Chondrocyte (in vitro differentiated cells): ENCODE results near the gene RMDN3. TPM values are rescaled to one million over a fixed set of nuclear protein-coding genes. Genes with fewer than 3 reads are reported as not detected.

ENCODE experiments used
- DNase-seq: peaks from one replicate; pipeline ENCODE4 v3.0.0; 2021; ENCODE audit warnings: mixed read lengths, low spot score
- H3K27ac Mint-ChIP-seq: one replicate; pipeline ENCODE4 v1.8.0; 2021; ENCODE audit warnings: mild to moderate bottlenecking, moderate library complexity, mixed read lengths; ENCODE audit not compliant: unreplicated experiment
- H3K27me3 Mint-ChIP-seq: 2 replicates; pipeline ENCODE4 v1.8.0; 2021; ENCODE audit warnings: low read depth, mixed read lengths
- H3K36me3 Mint-ChIP-seq: 2 replicates; pipeline ENCODE4 v1.8.0; 2021; ENCODE audit warnings: low read depth, mixed read lengths
- H3K4me1 Mint-ChIP-seq: 2 replicates; pipeline ENCODE4 v1.8.0; 2021; ENCODE audit warnings: low read depth, mild to moderate bottlenecking, mixed read lengths
- H3K4me3 Mint-ChIP-seq: one replicate; pipeline ENCODE4 v1.8.0; 2021; ENCODE audit warnings: mild to moderate bottlenecking, moderate library complexity, mixed read lengths; ENCODE audit not compliant: unreplicated experiment
- H3K9me3 Mint-ChIP-seq: 2 replicates; pipeline ENCODE4 v1.8.0; 2021; ENCODE audit warnings: low read depth, mixed read lengths
- total RNA-seq: library from RNA; stranded (reverse); gene quantifications from 3 replicates; pipeline ENCODE4 v1.2.1, GENCODE V29; 2021
- TF ChIP-seq, protein P1 (sequence below): fragments of 200-600 bp; sonication (generic); IDR thresholded peaks from 2 replicates; pipeline ENCODE4 v1.5.0; 2021; ENCODE audit warnings: antibody characterized with exemption, mild to moderate bottlenecking, moderate library complexity

RMDN3 gene
- total RNA-seq, 1 donor from 2014 or later, result 30.1 TPM

DNA sequence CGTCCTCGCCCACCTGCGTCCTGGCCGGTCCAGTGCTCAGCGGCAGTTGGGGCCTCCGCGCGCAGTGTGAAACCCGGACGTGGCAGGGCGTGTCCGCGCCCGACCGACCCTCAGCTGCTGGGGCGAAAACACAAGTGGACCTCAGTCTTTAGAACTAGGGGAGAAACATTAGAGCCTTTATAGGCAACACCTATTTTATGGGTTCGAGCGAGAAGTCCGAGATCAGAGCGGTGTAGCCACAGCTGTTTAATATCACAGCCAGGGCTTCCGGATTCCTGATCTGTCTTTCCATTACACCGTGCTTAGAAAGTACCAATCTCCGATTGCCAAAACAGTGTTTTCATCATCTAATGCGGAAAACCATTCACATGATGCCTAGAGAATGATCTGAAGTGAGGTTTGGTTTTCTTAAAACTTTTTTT is 59.6 kb downstream of the RMDN3 start:
- no peak for DNase-seq
- TF ChIP-seq, protein P1, sequence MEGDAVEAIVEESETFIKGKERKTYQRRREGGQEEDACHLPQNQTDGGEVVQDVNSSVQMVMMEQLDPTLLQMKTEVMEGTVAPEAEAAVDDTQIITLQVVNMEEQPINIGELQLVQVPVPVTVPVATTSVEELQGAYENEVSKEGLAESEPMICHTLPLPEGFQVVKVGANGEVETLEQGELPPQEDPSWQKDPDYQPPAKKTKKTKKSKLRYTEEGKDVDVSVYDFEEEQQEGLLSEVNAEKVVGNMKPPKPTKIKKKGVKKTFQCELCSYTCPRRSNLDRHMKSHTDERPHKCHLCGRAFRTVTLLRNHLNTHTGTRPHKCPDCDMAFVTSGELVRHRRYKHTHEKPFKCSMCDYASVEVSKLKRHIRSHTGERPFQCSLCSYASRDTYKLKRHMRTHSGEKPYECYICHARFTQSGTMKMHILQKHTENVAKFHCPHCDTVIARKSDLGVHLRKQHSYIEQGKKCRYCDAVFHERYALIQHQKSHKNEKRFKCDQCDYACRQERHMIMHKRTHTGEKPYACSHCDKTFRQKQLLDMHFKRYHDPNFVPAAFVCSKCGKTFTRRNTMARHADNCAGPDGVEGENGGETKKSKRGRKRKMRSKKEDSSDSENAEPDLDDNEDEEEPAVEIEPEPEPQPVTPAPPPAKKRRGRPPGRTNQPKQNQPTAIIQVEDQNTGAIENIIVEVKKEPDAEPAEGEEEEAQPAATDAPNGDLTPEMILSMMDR, result peak; percentile 8

DNA sequence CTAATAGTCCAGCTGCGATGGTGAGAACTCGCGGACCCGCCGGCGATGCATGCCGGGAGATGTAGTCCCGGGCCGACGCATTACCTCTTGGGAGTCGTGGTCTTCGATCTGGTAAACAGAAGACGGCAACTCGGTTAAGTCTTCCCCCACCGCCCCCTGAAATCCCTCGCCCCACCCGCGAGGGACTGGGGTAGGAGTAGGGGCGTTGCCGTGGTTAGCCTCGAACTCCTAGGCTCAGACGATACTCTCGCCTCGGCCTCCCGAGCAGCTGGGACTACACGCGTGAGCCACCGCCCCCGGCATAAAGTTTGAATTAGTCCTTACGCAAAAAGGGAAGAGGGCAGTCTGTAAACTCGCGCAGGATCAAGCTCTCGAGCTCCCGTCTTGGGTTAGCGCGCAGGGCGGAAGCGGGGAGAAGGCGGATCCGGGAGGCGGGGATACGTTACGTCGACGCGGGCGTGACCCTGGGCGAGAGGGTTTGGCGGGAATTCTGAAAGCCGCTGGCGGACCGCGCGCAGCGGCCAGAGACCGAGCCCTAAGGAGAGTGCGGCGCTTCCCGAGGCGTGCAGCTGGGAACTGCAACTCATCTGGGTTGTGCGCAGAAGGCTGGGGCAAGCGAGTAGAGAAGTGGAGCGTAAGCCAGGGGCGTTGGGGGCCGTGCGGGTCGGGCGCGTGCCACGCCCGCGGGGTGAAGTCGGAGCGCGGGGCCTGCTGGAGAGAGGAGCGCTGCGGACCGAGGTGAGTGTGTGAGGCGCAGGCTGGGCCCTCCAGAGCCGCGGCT is 60.2 kb downstream of the RMDN3 start, which contains the start of gene RAD51:
Gene RAD51, plus strand, starts transcription at position 487 of the 781 bp plus-strand sequence. CDS start 3,585 bp downstream, outside the sequence.
- TF ChIP-seq, protein P1, result peak; percentile 16
- peak; percentile 98 for DNase-seq
- H3K36me3 Mint-ChIP-seq, result peaks cover 2% of the 10 kb centered on the region
- peak within 1 kb of the TSS; percentile 96 for H3K27ac Mint-ChIP-seq
- H3K27me3 Mint-ChIP-seq, result no peaks in the 10 kb centered on the region
- peak within 1 kb of the TSS; percentile 97 for H3K4me3 Mint-ChIP-seq
- no peaks in the 10 kb centered on the region for H3K9me3 Mint-ChIP-seq
- peaks cover 13% of the 10 kb centered on the region for H3K4me1 Mint-ChIP-seq

More for the DNA sequence above, 59.6 kb downstream of the RMDN3 start:
- H3K36me3 Mint-ChIP-seq, result peaks cover 2% of the 10 kb centered on the region
- H3K4me1 Mint-ChIP-seq, result peaks cover 13% of the 10 kb centered on the region
- H3K27ac Mint-ChIP-seq, result peak overlapping the region; percentile 96
- H3K9me3 Mint-ChIP-seq, result no peaks in the 10 kb centered on the region
- H3K4me3 Mint-ChIP-seq, result peak overlapping the region; percentile 97
- no peaks in the 10 kb centered on the region for H3K27me3 Mint-ChIP-seq

DNA sequence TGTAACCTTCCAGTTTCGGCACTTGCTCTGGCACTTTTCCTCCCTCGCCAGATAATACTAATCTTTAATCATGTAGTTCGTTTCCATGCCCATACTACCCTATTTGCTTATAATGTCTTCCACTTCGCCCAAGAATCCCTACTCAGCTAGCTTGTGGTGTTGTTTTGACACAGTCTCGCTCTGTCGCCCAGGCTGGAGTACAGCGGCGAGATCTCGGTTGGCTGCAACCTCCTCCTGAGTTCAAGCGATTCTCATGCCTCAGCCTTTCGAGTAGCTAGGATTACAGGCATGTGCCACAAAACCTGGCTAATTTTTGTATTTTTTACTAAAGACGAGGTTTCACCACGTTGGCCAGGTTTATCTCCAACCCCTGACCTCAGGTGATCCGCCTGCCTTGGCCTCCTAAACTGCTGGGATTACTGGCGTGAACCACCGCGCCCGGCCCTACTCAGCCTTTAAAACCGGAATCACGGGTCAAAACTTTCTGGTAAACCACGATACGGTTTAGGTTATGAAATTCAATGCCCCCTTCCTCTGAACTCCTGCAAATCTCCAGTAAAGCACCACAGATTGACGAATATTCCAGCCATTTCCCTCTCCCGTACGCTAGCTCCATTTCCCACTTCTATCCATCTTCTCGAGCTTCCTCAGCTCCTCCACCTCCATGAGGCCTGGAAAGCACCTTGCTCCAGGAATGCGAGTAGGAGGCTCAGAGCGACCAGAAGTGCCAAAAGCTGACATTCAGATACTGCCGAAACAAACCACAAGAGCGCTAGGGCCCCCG is 61.0 kb downstream of the RMDN3 start:
- no peak for DNase-seq
- Mint-ChIP-seq H3K4me1 (peaks cover 13% of the 10 kb centered on the region), H3K4me3 (peak overlapping the region; percentile 97), H3K27ac (peak overlapping the region; percentile 96), H3K27me3 (no peaks in the 10 kb centered on the region), H3K36me3 (peaks cover 4% of the 10 kb centered on the region), H3K9me3 (no peaks in the 10 kb centered on the region)
- TF ChIP-seq, protein P1, result no peak

DNA sequence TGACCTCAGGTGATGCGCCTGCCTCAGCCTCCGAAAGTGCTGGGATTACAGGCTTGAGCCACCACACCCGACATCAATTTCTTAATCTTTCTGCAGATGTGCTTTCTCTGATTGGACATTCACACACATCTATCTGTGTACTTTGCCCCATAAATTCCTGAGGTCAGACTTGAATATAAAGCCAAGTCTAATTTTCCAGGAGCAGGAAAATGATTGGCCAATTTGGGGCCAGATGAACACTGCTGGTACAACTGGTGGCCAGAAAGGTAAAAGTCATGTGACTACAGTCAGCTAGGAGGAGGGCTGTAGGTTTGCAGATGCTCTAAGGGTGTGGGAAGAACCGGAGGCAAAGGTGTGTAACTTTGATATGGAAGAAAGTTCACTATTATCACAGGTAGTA is 63.3 kb downstream of the RMDN3 start:
- DNase-seq, result no peak
- H3K4me1 Mint-ChIP-seq, result peaks cover 11% of the 10 kb centered on the region
- TF ChIP-seq, protein P1, result no peak
- H3K27me3 Mint-ChIP-seq, result no peaks in the 10 kb centered on the region
- H3K27ac Mint-ChIP-seq, result no peak overlapping the region
- H3K36me3 Mint-ChIP-seq, result peaks cover 4% of the 10 kb centered on the region
- no peaks in the 10 kb centered on the region for H3K9me3 Mint-ChIP-seq
- H3K4me3 Mint-ChIP-seq, result no peak overlapping the region
